Hepatocyte (in vitro differentiated cells): ENCODE results near the gene CLDN6. TPM values are rescaled to one million over a fixed set of nuclear protein-coding genes. Genes with fewer than 3 reads are reported as not detected.

Experiments
- DNase-seq: peaks from one replicate; pipeline ENCODE4 v3.0.0-alpha.2; 2016; ENCODE audit warnings: low spot score
- H2AFZ ChIP-seq: fragments of 200-600 bp; sonication (generic); 2 replicates; pipeline ENCODE4 v1.6.0; 2016; ENCODE audit warnings: antibody characterized with exemption, mild to moderate bottlenecking
- H3K27ac ChIP-seq: fragments of 200-600 bp; sonication (generic); 2 replicates; pipeline ENCODE4 v1.5.1; 2016; ENCODE audit warnings: mild to moderate bottlenecking
- H3K27me3 ChIP-seq: fragments of 200-600 bp; sonication (generic); 2 replicates; pipeline ENCODE4 v1.6.1; 2016
- H3K36me3 ChIP-seq: fragments of 200-600 bp; sonication (generic); replicated peaks from 2 replicates; pipeline ENCODE4 v1.5.1; 2016; ENCODE audit warnings: low read depth; ENCODE audit not compliant: insufficient read depth
- H3K4me1 ChIP-seq: fragments of 200-600 bp; sonication (generic); 2 replicates; pipeline ENCODE4 v1.5.1; 2016; ENCODE audit warnings: mild to moderate bottlenecking, moderate library complexity; ENCODE audit not compliant: insufficient read depth
- H3K4me2 ChIP-seq: fragments of 200-600 bp; sonication (generic); 2 replicates; pipeline ENCODE4 v1.6.0; 2016
- H3K4me3 ChIP-seq: fragments of 200-600 bp; sonication (generic); 2 replicates; pipeline ENCODE4 v1.5.1; 2016; ENCODE audit warnings: mild to moderate bottlenecking
- H3K79me2 ChIP-seq: fragments of 200-600 bp; sonication (generic); 2 replicates; pipeline ENCODE4 v1.6.0; 2017; ENCODE audit warnings: mild to moderate bottlenecking
- H3K9me2 ChIP-seq: fragments of 200-600 bp; sonication (generic); replicated peaks from 2 replicates; pipeline ENCODE4 v1.6.0; 2017; ENCODE audit warnings: mild to moderate bottlenecking; ENCODE audit not compliant: insufficient read depth
- H3K9me3 ChIP-seq: fragments of 200-600 bp; sonication (generic); 2 replicates; pipeline ENCODE4 v1.5.1; 2016; ENCODE audit warnings: low read depth, mild to moderate bottlenecking
- H4K20me1 ChIP-seq: fragments of 200-600 bp; sonication (generic); 2 replicates; pipeline ENCODE4 v1.6.0; 2016; ENCODE audit warnings: mild to moderate bottlenecking; ENCODE audit not compliant: insufficient read depth, poor library complexity, severe bottlenecking
- CTCF ChIP-seq: fragments of 200-600 bp; sonication (generic); IDR thresholded peaks from 2 replicates; pipeline ENCODE4 v1.5.1; 2016; ENCODE audit warnings: antibody characterized with exemption, mild to moderate bottlenecking; ENCODE audit not compliant: poor library complexity
- EZH2 ChIP-seq: fragments of 200-600 bp; sonication (generic); IDR thresholded peaks from 2 replicates; pipeline ENCODE4 v1.6.1; 2016; ENCODE audit warnings: antibody characterized with exemption, mild to moderate bottlenecking, borderline replicate concordance
- EZH2phosphoT487 ChIP-seq: fragments of 200-600 bp; sonication (generic); IDR thresholded peaks from one replicate; pipeline ENCODE4 v1.6.1; 2018; ENCODE audit warnings: antibody characterized with exemption, mild to moderate bottlenecking, low read depth, moderate library complexity; ENCODE audit not compliant: unreplicated experiment, severe bottlenecking
- WGBS: methylation state at CpG from one replicate; pipeline ENCODE4 v1.1.6; 2016; ENCODE audit warnings: low lambda C conversion rate; ENCODE audit errors: missing lambda C conversion rate; 5-methylcytosine and 5-hydroxymethylcytosine counted together
- polyA plus RNA-seq: library from polyadenylated mRNA; unstranded; fragments of >200 nt; fragmentation: Nextera tagmentation; extraction: Ambion mirVana; gene quantifications from 2 replicates; pipeline ENCODE4 v1.2.1, GENCODE V29; 2016
- total RNA-seq: library from RNA; depleted of rRNA; stranded (reverse); fragments of >200 nt; gene quantifications from 2 replicates; pipeline ENCODE4 v1.2.3, GENCODE V29; 2014

Gene CLDN6
- total and polyA plus RNA-seq, 2 experiments from 2014 or later: 258 to 568 TPM

DNA sequence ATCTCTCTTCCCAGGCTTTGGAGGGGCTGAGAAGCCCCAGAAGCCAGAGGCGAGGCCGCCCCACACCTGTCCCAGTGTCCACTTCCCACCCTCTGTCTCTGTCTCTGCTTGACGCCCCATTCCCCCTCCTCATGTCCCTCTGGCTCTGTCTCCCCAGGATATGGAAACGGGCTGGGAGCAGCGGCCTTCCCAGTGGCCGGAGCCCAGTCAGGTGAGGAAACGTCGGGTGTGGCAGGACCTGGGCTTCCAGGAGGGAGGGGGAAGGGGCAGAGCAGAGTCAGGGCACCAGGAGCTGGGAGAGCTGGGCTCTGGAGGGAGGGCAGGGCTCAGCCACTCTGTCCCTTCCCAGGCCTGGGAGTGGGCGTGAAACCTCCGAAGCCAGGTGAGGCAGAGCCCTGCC lies 27.1 kb downstream of the CLDN6 start:
- Histone ChIP-seq H3K9me2 (no peaks in the 10 kb centered on the region), H3K4me1 (peaks cover 6% of the 10 kb centered on the region), H3K4me2 (no peak overlapping the region), H3K9me3 (no peaks in the 10 kb centered on the region), H4K20me1 (no peaks in the 10 kb centered on the region), H3K27me3 (no peaks in the 10 kb centered on the region), H3K79me2 (no peaks in the 10 kb centered on the region), H2AFZ (no peak overlapping the region), H3K4me3 (no peak overlapping the region), H3K36me3 (no peaks in the 10 kb centered on the region), H3K27ac (no peak overlapping the region)
- TF ChIP-seq EZH2 (no peak), CTCF (no peak), EZH2phosphoT487 (no peak)
- 59% methylated on average over 10 of the region's 10 CpGs for WGBS
- DNase-seq: no peak

- H3K9me3 ChIP-seq: no peaks in the 10 kb centered on the region
These were observed 29.3 kb downstream of the CLDN6 start for GRCh38 chr16:2988590-2989099.

DNA sequence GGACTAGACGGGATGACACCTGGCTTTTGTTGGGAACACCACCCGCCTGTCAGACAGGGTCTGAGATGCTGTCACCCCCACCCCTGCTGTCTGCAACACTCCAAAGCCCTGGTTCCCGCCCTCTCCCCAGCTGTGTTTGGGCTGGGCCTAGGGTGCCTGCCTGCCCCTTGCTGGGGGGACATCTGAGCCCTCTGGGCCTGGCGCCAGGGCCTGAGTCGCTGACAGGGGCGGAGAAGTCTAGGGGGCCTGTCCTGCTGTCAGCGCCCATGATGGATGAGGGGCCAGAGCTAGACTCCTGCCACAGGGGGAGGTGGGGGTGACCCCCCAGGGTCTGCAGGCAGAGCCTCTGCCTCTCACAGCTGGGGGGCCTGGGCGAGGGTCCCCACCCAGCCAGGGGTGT lies 30.1 kb downstream of the CLDN6 start:
- Histone ChIP-seq H3K4me1 (peaks cover 6% of the 10 kb centered on the region), H3K4me2 (no peak overlapping the region), H3K36me3 (no peaks in the 10 kb centered on the region), H3K27ac (no peak overlapping the region), H3K27me3 (no peaks in the 10 kb centered on the region), H4K20me1 (no peaks in the 10 kb centered on the region), H3K9me2 (no peaks in the 10 kb centered on the region), H2AFZ (no peak overlapping the region), H3K79me2 (no peaks in the 10 kb centered on the region), H3K4me3 (no peak overlapping the region), H3K9me3 (no peaks in the 10 kb centered on the region)
- WGBS: 63% methylated on average over 8 of the region's 8 CpGs
- DNase-seq: no peak
- TF ChIP-seq CTCF (no peak), EZH2phosphoT487 (no peak), EZH2 (no peak)

More at GRCh38 chr16:2988590-2989099, 29.3 kb downstream of the CLDN6 start:
- no peaks in the 10 kb centered on the region for H3K79me2 ChIP-seq
- TF ChIP-seq EZH2phosphoT487 (no peak), CTCF (no peak), EZH2 (no peak)
- no peak overlapping the region for H3K27ac ChIP-seq
- H3K36me3 ChIP-seq: no peaks in the 10 kb centered on the region
- H3K9me2 ChIP-seq: no peaks in the 10 kb centered on the region
- H3K4me3 ChIP-seq: no peak overlapping the region
- H2AFZ ChIP-seq: no peak overlapping the region
- peaks cover 6% of the 10 kb centered on the region for H3K4me1 ChIP-seq
- WGBS: 52% methylated on average over 7 of the region's 8 CpGs
- H3K4me2 ChIP-seq: no peak overlapping the region
- DNase-seq: no peak
- H4K20me1 ChIP-seq: no peaks in the 10 kb centered on the region
- H3K27me3 ChIP-seq: no peaks in the 10 kb centered on the region

DNA sequence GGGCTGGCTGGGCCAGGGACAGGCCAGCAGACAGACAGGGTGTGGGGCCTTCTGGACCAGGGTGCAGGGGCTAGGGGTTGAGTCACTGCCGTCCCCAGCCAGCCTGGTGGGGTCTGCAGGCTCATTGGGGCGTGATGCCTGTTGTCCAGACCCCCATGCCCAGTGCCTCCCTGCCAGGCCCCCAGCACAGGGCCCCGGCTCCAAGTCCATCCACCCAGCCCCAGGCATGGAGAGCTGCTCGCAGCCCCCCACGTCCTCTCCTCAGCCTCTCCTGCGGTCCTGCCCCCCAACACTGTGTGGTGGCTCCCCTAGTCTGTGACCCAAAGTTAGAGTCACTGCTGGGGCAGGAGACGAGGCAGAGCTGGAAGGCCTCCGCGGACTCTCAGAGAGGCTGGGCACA lies 30.7 kb downstream of the CLDN6 start:
- H3K9me3 ChIP-seq: no peaks in the 10 kb centered on the region
- H3K27ac ChIP-seq: no peak overlapping the region
- no peak overlapping the region for H3K4me3 ChIP-seq
- WGBS: 81% methylated on average over 9 of the region's 9 CpGs
- H3K9me2 ChIP-seq: no peaks in the 10 kb centered on the region
- H3K4me1 ChIP-seq: peaks cover 6% of the 10 kb centered on the region
- H2AFZ ChIP-seq: no peak overlapping the region
- H3K4me2 ChIP-seq: no peak overlapping the region
- no peak for DNase-seq
- H3K36me3 ChIP-seq: no peaks in the 10 kb centered on the region
- H3K79me2 ChIP-seq: no peaks in the 10 kb centered on the region
- H4K20me1 ChIP-seq: no peaks in the 10 kb centered on the region
- no peaks in the 10 kb centered on the region for H3K27me3 ChIP-seq
- TF ChIP-seq CTCF (no peak), EZH2phosphoT487 (no peak), EZH2 (no peak)
